Lower lobe of right lung (tissue), 2 donors: ENCODE measurements around the gene LCN6. TPM values are rescaled to one million over a fixed set of nuclear protein-coding genes. Genes with fewer than 3 reads are reported as not detected.
A peak's percentile ranks its signal among the peaks of the same experiment; 100 is the strongest.

Experiments used
- ATAC-seq, 2 donors: fragments of 200-7000 bp; cut with Tn5 transposase; one replicate each; pipeline ENCODE4 v1.9.1; 2020 to 2022; ENCODE audit warnings: mild to moderate bottlenecking in 2 of 2, moderate library complexity in 2 of 2
- DNase-seq: peaks from one replicate; pipeline ENCODE4 v3.0.0-alpha.2; 2020
- H3K27ac ChIP-seq: fragments of 200-600 bp; one replicate; pipeline ENCODE4 v1.8.0; 2022
- H3K27me3 ChIP-seq: fragments of 200-600 bp; one replicate; pipeline ENCODE4 v1.8.0; 2022; ENCODE audit warnings: low read depth
- H3K36me3 ChIP-seq: fragments of 200-600 bp; one replicate; pipeline ENCODE4 v1.8.0; 2022; ENCODE audit warnings: mild to moderate bottlenecking
- H3K4me1 ChIP-seq: fragments of 200-600 bp; one replicate; pipeline ENCODE4 v1.8.0; 2022
- H3K4me3 ChIP-seq: fragments of 200-600 bp; one replicate; pipeline ENCODE4 v1.8.0; 2022; ENCODE audit warnings: mild to moderate bottlenecking
- H3K9me3 ChIP-seq: fragments of 200-600 bp; one replicate; pipeline ENCODE4 v1.8.0; 2022
- intact Hi-C: fragments of 100-400 bp; cut with DNase I; formaldehyde crosslinking; loops from one replicate; pipeline ENCODE4 v1.11.0; 2022
- microRNA-seq: library from miRNA; unstranded; fragments of <30 nt; microRNA quantifications from one replicate; pipeline ENCODE4 v1.2.0, GENCODE V29; 2020; ENCODE audit warnings: borderline number of aligned reads
- total RNA-seq: library from RNA; stranded (reverse); fragmentation: NEBNext Ultra II Directional; extraction: Animal tissue kit (Norgen Biotek cat#: 25700); gene quantifications from one replicate; pipeline ENCODE4 v1.2.1, GENCODE V29; 2021
- TF ChIP-seq, protein P1 (sequence below): fragments of 200-600 bp; IDR thresholded peaks from one replicate; pipeline ENCODE4 v1.8.0; 2022; ENCODE audit warnings: antibody characterized with exemption, mild to moderate bottlenecking
- donor health status: DM: no; HTN: yes; CAD: no; lungs with severe emphysema.

LCN6 gene
- total RNA-seq, 1 donor from 2014 or later, result 2.9 TPM

- ATAC-seq, result peak; percentile 81 to 82
- Histone ChIP-seq H3K9me3 (no peaks in the 10 kb centered on the region), H3K27ac (peak overlapping the region; percentile 62), H3K27me3 (no peaks in the 10 kb centered on the region), H3K36me3 (no peaks in the 10 kb centered on the region), H3K4me1 (peaks cover 64% of the 10 kb centered on the region), H3K4me3 (no peak overlapping the region)
- intact Hi-C loops, result no loop called here
- TF ChIP-seq, protein P1, sequence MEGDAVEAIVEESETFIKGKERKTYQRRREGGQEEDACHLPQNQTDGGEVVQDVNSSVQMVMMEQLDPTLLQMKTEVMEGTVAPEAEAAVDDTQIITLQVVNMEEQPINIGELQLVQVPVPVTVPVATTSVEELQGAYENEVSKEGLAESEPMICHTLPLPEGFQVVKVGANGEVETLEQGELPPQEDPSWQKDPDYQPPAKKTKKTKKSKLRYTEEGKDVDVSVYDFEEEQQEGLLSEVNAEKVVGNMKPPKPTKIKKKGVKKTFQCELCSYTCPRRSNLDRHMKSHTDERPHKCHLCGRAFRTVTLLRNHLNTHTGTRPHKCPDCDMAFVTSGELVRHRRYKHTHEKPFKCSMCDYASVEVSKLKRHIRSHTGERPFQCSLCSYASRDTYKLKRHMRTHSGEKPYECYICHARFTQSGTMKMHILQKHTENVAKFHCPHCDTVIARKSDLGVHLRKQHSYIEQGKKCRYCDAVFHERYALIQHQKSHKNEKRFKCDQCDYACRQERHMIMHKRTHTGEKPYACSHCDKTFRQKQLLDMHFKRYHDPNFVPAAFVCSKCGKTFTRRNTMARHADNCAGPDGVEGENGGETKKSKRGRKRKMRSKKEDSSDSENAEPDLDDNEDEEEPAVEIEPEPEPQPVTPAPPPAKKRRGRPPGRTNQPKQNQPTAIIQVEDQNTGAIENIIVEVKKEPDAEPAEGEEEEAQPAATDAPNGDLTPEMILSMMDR, result peak; percentile 85
- DNase-seq, result peak; percentile 84
These were observed 54.0 kb downstream of the LCN6 start for GRCh38 chr9:136694163-136694871.

Small RNA genes within 50 kb of the gene (microRNA-seq; reads per million reads assigned to microRNA genes)
- gene MIR6722, result not detected

Other genes with a start within 250 kb of the LCN6 start
- 91.4 TPM for gene NOTCH1, start 202.5 kb downstream of the LCN6 start, total RNA-seq
- 230 TPM for gene EGFL7, start 85.6 kb downstream of the LCN6 start, total RNA-seq
- gene AGPAT2, start 61.1 kb downstream of the LCN6 start, total RNA-seq, result 106 TPM
- 15.1 TPM for gene DIPK1B, start 36.0 kb downstream of the LCN6 start, total RNA-seq
- gene LCN10, start 5.6 kb downstream of the LCN6 start, total RNA-seq, result 2.5 TPM
- not detected for gene LCN8, start 9.7 kb upstream of the LCN6 start, total RNA-seq
- not detected for gene LCN15, start 16.0 kb upstream of the LCN6 start, total RNA-seq
- 57.2 TPM for gene TMEM141, start 42.8 kb upstream of the LCN6 start, total RNA-seq
- 3.7 TPM for gene CCDC183, start 47.8 kb upstream of the LCN6 start, total RNA-seq
- 62.2 TPM for gene RABL6, start 59.4 kb upstream of the LCN6 start, total RNA-seq
- 3.5 TPM for gene AJM1, start 94.0 kb upstream of the LCN6 start, total RNA-seq
- gene PHPT1, start 100.9 kb upstream of the LCN6 start, total RNA-seq, result 93.6 TPM
- 13.5 TPM for gene MAMDC4, start 103.8 kb upstream of the LCN6 start, total RNA-seq
- 230 TPM for gene EDF1, start 117.8 kb upstream of the LCN6 start, total RNA-seq
- gene TRAF2, start 138.0 kb upstream of the LCN6 start, total RNA-seq, result 16.5 TPM
- gene FBXW5, start 196.2 kb upstream of the LCN6 start, total RNA-seq, result 83.2 TPM
- gene C8G, start 196.7 kb upstream of the LCN6 start, total RNA-seq, result 2.2 TPM
- gene LCN12, start 203.7 kb upstream of the LCN6 start, total RNA-seq, result 1.9 TPM
- gene PTGDS, start 229.0 kb upstream of the LCN6 start, total RNA-seq, result 225 TPM
- 1.9 TPM for gene LCNL1, start 234.5 kb upstream of the LCN6 start, total RNA-seq
- 45.1 TPM for gene PAXX, start 243.9 kb upstream of the LCN6 start, total RNA-seq
- gene CLIC3, start 248.0 kb upstream of the LCN6 start, total RNA-seq, result 49.3 TPM